HG03039 (cell line): ENCODE measurements around the gene TBC1D24.

Experiments
- ATAC-seq: cut with Tn5 transposase; IDR thresholded peaks from one replicate; pipeline ENCODE4 v1.9.1; 2021; ENCODE audit warnings: mild to moderate bottlenecking, moderate library complexity; ENCODE audit not compliant: unreplicated experiment

TBC1D24 gene

GRCh38 chr16:2449118-2449517 is 25.8 kb upstream of the TBC1D24 start:
- no peak for ATAC-seq

GRCh38 chr16:2450535-2450934 is 24.4 kb upstream of the TBC1D24 start:
- ATAC-seq = no peak

GRCh38 chr16:2450975-2451381 is 23.9 kb upstream of the TBC1D24 start:
- no peak for ATAC-seq

GRCh38 chr16:2451851-2452320 is 23.0 kb upstream of the TBC1D24 start:
- ATAC-seq = no peak

DNA sequence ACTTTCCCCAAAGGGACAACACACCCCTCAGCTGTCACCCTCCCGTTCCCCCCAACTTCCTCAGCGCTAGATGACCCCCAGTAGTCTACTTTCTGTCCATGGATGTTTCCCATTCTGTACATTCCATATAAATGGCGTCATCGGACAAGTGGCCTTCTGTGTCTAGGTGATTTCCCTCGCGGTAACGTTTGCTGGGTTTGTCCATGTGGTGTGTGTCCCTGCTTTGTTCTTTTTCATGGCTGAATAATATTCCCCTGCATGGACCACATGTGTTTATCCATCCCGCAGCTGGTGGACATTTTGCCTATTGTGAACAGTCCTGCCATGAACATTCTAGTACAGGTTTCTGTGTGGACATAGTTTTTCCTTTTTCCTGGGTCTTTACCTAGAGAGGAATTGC is 22.3 kb upstream of the TBC1D24 start:
- ATAC-seq = no peak

DNA sequence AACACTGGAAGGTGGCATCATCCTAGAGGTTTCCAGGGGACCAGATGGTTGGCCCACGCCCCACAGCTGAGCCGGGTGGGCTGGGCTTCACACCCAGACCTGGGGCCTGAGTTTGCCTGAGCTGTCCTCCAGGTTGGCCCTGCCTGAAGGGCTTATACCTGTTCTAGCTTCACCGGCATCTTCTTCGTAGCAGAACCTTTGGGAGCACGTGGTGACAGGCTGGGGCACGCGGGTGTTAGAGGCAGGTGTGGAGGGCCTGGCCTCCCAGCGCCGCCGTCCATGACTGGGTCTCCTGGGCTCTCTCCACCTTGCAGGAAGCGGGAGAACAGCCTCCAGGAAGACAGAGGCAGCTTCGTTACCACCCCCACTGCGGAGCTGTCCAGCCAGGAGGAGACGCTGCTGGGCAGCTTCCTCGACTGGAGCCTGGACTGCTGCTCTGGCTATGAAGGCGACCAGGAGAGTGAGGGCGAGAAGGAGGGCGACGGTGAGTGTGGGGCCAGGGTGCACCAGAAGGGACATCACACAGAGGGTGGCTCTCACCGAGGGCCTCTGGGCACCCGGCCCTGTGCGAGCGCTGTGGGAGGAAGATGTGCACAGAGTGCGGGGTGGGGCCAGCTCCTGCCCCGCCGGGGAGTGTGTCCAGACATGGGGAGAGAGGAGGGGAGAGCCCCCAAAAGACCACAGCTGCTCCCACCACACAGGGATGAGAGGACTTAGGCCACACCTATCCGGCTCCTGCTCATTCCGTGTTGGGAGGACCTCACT is 19.7 kb upstream of the TBC1D24 start:
- no peak for ATAC-seq

- ATAC-seq = no peak
Measured at GRCh38 chr16:2456551-2457153, 18.3 kb upstream of the TBC1D24 start.

DNA sequence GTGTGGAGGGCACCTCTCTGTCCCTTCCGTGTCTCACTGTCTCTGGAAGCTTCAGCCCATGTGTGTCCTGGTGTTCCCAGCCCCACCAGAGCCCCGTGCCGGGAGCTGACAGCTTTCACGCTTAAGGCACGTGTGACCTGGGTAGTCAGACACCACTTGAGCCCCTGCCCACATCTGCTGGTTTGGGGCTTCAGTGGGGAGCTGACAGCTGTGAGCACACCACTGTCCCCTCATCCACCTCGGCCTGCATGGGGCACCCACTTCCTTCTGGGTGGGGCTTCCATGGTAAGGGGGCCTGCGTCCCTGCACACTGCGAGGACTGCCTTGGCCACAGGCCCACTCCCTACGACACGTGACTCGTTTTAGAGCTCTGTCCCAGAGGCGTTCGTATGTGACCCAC is 17.7 kb upstream of the TBC1D24 start:
- no peak for ATAC-seq

GRCh38 chr16:2457946-2458345 is 17.0 kb upstream of the TBC1D24 start:
- no peak for ATAC-seq

DNA sequence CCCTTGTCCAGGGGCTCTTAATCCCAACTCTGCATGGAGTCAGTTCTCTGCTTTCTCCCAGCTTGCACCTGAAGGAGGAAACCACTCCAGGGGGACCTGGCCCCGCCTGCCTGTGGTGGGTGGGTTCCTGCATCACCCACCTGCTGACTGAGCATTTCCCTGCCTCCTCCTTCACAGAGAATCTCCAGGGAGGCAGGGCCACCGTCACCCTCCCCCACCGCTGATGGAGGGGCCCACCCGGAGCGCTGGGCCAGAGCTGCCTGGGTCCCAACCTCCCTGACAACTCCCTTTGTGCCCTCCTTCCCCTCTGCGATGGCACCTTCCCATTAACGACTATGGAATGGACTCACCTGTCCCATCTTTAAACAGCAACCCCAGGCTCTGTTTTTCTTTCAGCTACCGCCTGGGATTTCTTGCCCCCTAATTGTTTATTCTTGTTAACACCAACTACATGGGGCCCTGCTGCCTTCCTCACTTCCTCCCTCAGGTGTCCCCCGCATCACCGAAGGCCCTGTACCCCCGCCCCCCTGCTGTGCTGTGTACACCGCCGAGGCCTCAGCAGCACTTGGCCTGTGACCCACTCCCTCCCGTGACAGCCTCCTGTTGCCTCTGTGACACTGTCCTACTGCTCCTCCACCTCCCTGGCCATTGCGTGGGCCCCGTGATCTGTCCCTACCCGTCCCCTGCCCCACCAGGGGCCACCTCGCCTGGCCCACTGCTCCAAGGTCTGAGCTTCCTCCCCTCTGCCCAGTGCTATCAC is 15.9 kb upstream of the TBC1D24 start:
- ATAC-seq = peak; percentile 2

DNA sequence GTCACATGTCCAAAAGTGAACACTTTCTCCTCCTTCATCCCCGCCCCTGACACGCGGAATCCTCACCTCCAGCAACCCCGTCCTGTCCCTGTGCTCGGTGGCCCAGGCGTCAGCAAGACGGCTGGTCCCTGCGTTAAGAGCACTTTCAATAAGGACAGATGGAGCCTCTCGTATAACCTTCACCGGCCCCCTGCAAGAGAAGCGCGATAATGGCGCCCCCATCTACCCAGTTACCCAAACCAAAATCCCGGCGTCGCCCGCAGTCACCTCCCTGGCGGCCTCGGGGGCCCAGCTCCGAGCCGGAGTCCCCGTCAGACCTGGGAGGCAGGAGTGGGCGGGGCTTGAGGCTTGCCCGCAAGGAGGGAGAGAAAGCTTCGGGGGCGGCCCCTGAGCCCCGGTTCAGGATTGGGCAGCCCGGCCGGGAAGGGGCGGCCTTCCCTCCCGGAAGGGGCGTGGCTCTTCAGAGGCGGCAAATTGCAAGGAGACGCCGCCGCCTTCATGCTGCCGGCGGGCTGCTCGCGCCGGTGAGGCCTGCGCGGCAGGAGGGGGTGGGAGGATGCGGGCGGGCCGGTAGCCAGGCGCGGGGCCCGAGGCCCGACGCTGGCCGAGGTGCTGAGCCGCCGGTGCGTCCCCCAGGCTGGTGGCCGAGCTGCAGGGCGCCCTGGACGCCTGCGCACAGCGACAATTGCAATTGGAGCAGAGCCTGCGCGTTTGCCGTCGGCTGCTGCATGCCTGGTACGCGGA is 15.1 kb upstream of the TBC1D24 start, which contains the start of gene TEDC2:
Gene TEDC2, plus strand, starts transcription at position 463 of the 744 bp plus-strand sequence. Its CDS starts 36 bp downstream, at position 499.
- peak; percentile 68 for ATAC-seq

GRCh38 chr16:2460391-2460713 is 14.6 kb upstream of the TBC1D24 start:
- no peak for ATAC-seq

GRCh38 chr16:2460916-2461315 is 14.0 kb upstream of the TBC1D24 start:
- no peak for ATAC-seq

DNA sequence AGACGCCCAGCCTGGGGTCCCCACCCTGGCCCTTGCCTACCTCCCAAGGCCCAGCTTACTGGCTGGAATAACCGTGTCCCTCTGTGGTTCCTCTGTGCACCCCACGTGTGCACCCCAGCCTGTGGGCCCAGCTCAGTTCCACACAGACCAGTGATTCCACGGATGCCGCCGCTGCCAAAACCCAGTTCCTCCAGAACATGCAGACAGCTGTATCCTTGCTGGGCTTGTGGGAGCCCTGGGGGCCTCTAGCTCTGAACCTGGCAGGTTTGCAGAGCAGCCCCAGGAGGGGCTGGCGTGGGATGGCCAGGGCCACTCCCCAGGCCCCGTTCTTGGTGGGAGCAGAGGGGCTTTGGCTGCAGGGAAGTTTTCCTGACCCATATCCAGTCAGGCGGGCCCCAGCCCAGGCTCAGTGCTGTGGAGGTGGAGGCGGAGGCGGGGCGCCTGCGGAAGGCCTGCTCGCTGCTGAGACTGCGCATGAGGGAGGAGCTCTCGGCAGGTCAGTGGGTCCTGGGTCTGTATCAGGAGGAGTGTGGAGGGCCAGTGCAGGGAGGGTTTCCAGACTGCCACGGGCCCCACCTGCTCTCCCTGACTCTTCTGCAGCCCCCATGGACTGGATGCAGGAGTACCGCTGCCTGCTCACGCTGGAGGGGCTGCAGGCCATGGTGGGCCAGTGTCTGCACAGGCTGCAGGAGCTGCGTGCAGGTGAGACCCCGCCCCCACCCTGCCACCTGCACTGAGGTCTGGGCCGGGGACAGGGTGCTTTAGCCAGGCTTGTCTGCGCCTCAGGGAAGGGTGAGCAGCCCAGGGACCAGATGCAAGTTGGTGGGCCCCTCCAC is 12.7 kb upstream of the TBC1D24 start:
- no peak for ATAC-seq

DNA sequence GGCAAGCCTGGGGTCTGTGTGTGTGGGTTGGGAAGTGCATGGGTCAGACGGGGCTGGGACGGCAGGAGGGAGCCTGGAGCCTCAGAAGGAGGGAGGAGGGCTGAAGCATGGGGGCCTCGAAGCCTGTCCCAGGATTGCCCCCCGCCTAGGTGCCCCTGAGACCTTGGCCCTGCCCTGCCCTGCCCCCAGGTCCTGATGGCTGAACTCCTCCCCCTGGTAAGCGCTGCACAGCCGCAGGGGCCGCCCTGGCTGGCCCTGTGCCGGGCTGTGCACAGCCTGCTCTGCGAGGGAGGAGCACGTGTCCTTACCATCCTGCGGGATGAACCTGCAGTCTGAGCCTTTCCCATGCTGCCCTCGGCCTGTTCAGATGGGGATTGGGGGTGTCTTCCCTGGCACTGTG is 10.6 kb upstream of the TBC1D24 start:
- no peak for ATAC-seq

DNA sequence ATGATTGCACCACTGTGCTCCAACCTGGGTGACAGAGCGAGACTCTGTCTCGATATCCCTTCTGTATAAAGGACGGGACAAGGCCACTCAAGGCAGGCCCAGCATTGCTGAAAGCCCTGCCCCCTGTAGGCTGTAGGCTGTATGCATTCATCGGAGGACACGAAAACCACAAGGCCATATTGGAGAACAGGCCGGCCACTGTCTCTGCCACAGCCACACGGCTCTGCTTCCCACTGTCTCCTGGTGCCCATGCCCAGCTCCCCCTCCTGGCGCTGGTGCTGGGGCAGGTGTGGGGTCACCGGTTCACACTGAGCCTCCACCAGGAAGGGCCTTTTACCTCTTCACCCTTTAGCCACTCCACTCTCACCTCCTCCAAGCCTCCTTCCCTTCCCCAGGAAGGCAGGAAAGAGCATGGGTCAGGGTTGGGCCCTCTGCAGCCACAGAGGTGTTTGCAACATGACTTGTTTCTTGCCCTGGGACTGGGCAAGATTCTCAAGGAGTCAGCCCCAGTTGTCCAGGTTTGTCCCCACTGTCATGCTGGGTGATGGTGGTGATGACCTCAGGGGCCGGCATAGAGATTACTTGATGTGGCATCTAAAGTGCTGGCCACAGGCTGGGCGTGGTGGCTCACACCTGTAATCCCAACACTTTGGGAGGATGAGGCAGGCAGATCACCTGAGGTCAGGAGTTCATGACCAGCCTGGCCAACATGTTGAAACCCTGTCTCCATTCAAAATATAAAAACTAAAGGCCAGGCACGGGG is 9.1 kb upstream of the TBC1D24 start:
- no peak for ATAC-seq

- no peak for ATAC-seq
Measured at GRCh38 chr16:2466667-2467527, 8.0 kb upstream of the TBC1D24 start.

GRCh38 chr16:2467528-2468232 is 7.2 kb upstream of the TBC1D24 start:
- ATAC-seq = no peak
